GM13977 (cell line): Measurements from ENCODE around the gene C1QTNF7.

Source experiments
- DNase-seq: peaks from one replicate; pipeline ENCODE4 v3.0.0; 2012; ENCODE audit warnings: low spot score
- in situ Hi-C: fragments of 300-500 bp; cut with MboI; formaldehyde crosslinking; loops from one replicate; pipeline ENCODE4 v1.12.0; 2022; ENCODE audit warnings: low sequenced_read_pairs, low pct_unique_long_range_greater_than_20kb, mixed read lengths, inconsistent platforms; ENCODE audit not compliant: unreplicated experiment
- TF ChIP-seq, protein P1 (sequence below): IDR thresholded peaks from 2 replicates; pipeline ENCODE4 v1.5.1; 2012; ENCODE audit warnings: mild to moderate bottlenecking, control low read depth; ENCODE audit not compliant: insufficient read depth; ENCODE audit errors: extremely low read depth, missing control alignments

Gene C1QTNF7

GRCh38 chr4:15420642-15421041 lies 7.2 kb upstream of the C1QTNF7 start:
- in situ Hi-C loops, result no loop called here
- DNase-seq, result no peak
- TF ChIP-seq, protein P1, sequence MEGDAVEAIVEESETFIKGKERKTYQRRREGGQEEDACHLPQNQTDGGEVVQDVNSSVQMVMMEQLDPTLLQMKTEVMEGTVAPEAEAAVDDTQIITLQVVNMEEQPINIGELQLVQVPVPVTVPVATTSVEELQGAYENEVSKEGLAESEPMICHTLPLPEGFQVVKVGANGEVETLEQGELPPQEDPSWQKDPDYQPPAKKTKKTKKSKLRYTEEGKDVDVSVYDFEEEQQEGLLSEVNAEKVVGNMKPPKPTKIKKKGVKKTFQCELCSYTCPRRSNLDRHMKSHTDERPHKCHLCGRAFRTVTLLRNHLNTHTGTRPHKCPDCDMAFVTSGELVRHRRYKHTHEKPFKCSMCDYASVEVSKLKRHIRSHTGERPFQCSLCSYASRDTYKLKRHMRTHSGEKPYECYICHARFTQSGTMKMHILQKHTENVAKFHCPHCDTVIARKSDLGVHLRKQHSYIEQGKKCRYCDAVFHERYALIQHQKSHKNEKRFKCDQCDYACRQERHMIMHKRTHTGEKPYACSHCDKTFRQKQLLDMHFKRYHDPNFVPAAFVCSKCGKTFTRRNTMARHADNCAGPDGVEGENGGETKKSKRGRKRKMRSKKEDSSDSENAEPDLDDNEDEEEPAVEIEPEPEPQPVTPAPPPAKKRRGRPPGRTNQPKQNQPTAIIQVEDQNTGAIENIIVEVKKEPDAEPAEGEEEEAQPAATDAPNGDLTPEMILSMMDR, result no peak

GRCh38 chr4:15423285-15423711 lies 4.5 kb upstream of the C1QTNF7 start:
- no peak for DNase-seq
- TF ChIP-seq, protein P1, result no peak
- in situ Hi-C loops, result no loop called here

DNA sequence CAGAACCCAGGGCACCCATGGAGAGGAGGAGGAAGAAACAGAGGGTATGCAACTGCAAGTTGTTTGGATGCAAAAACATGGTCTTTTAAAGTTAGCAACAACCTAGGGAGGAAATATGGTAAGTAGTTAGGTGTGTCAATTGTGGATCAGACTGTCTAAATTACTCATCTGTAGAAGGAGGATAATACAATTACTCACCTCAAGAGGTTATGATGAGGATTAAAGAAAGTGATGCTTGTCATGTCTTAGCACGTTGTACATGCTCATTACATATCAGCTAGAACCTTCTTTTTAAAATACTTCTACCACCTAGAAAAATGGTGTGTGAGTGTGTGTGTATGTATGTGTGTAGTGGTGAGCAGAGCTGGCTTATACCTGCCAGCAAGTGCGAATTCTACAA lies 2.3 kb upstream of the C1QTNF7 start:
- TF ChIP-seq, protein P1, result no peak
- in situ Hi-C loops, result no loop called here
- DNase-seq, result no peak

DNA sequence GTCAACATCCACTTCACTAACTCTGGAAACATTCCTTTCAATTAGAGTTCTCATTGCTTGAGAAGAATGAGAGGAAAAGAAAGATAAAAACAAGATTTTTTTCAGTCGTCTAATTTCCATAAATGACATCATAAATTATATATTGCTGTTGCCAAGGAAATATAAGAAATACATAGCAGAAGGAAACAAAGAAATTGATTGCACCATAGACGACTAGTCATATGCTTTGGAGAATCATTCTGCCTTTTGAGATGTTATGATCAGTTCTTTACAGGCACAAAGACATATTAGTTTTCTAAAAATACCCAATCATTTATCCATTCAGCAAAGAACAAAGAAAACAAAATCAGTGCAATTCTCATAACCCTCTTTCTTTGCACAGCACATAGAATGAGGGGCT lies 672 bp upstream of the C1QTNF7 start:
- in situ Hi-C loops, result no loop called here
- TF ChIP-seq, protein P1, result no peak
- DNase-seq, result no peak

- TF ChIP-seq, protein P1, result no peak
- DNase-seq, result no peak
- in situ Hi-C loops, result no loop called here
These were observed 778 bp downstream of the C1QTNF7 start for GRCh38 chr4:15428611-15429010.

- TF ChIP-seq, protein P1, result no peak
- no peak for DNase-seq
- in situ Hi-C loops, result no loop called here
These were observed 6.3 kb downstream of the C1QTNF7 start for GRCh38 chr4:15434091-15434490.

DNA sequence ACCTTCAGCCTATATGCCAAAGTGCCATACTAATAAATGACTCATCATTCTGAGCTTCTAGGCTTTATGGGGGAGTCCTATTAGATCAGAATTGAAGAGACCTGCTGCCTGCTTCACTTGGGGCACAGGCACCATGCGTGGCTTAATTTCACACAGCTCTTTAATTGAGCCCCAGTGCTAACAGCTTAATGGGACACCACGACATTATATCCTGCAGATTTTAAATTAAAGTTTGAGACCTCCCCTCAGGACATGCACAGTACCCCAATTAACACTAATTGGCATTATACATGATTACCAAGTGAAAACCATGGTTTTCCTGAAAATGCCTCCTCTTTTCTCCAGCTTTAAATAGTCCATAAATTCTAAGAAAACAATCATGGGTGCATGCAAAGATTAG lies 6.8 kb downstream of the C1QTNF7 start:
- TF ChIP-seq, protein P1, result no peak
- no peak for DNase-seq
- in situ Hi-C loops, result no loop called here
